HTR-8/SVneo (cell line): ENCODE results near the gene TCERG1L.

Experiments used
- DNase-seq: peaks from one replicate; pipeline ENCODE4 v3.0.0; 2011; ENCODE audit warnings: low spot score, mixed read lengths; ENCODE audit not compliant: insufficient read length
- FAIRE-seq: peaks from 2 replicates; lab custom pipeline; 2011; peaks lifted over from hg19 to GRCh38; lab: Jason Lieb, UNC

The TCERG1L gene

GRCh38 chr10:131063311-131063710, 248.2 kb downstream of the TCERG1L start:
- FAIRE-seq (no peak), DNase-seq (no peak)

- no peak for FAIRE-seq
- DNase-seq: no peak
These were observed 248.8 kb downstream of the TCERG1L start for GRCh38 chr10:131062621-131063260.

GRCh38 chr10:131061216-131061615, 250.3 kb downstream of the TCERG1L start:
- FAIRE-seq (no peak), DNase-seq (no peak)

GRCh38 chr10:131059881-131060280, 251.6 kb downstream of the TCERG1L start:
- DNase-seq: no peak
- no peak for FAIRE-seq

GRCh38 chr10:131058799-131059198, 252.7 kb downstream of the TCERG1L start:
- no peak for FAIRE-seq
- no peak for DNase-seq

- no peak for FAIRE-seq
These were observed 254.7 kb downstream of the TCERG1L start for GRCh38 chr10:131056781-131057180.

GRCh38 chr10:131056091-131056579, 255.4 kb downstream of the TCERG1L start:
- DNase-seq: no peak
- no peak for FAIRE-seq

More at GRCh38 chr10:131056781-131057180, 254.7 kb downstream of the TCERG1L start:
- DNase-seq: no peak

GRCh38 chr10:131055437-131055836, 256.1 kb downstream of the TCERG1L start:
- FAIRE-seq: no peak
- no peak for DNase-seq

GRCh38 chr10:131053192-131053591, 258.3 kb downstream of the TCERG1L start:
- FAIRE-seq (no peak), DNase-seq (no peak)

- no peak for FAIRE-seq
- DNase-seq: no peak
These were observed 261.3 kb downstream of the TCERG1L start for GRCh38 chr10:131050162-131050766.

GRCh38 chr10:131049016-131049415, 262.5 kb downstream of the TCERG1L start:
- no peak for FAIRE-seq
- DNase-seq: no peak

- FAIRE-seq: no peak
These were observed 262.9 kb downstream of the TCERG1L start for GRCh38 chr10:131048606-131049005.

GRCh38 chr10:131047501-131047900, 264.0 kb downstream of the TCERG1L start:
- FAIRE-seq: no peak
- DNase-seq: no peak

More at GRCh38 chr10:131048606-131049005, 262.9 kb downstream of the TCERG1L start:
- DNase-seq: no peak

- FAIRE-seq (peak; percentile 36), DNase-seq (no peak)
These were observed 265.3 kb downstream of the TCERG1L start for GRCh38 chr10:131046194-131046593.

GRCh38 chr10:131044379-131045111, 267.0 kb downstream of the TCERG1L start:
- no peak for DNase-seq

GRCh38 chr10:131043039-131043691, 268.4 kb downstream of the TCERG1L start:
- FAIRE-seq (no peak), DNase-seq (peak; percentile 2)

More at GRCh38 chr10:131044379-131045111, 267.0 kb downstream of the TCERG1L start:
- FAIRE-seq: no peak
